Measurements from ENCODE around the gene ADAT3. TPM values are rescaled to one million over a fixed set of nuclear protein-coding genes. Genes with fewer than 3 reads are reported as not detected.

The ADAT3 gene
- total and polyA plus RNA-seq, 4 donors, result 4.0 to 11.9 (median 6.8) TPM

- 66% methylated on average over 18 of the region's 18 CpGs for WGBS, 2 donors
- DNase-seq (no peak), ATAC-seq (ENCODE audit: insufficient read depth, low FRiP score) (no peak)
- no peak overlapping the region for H3K27ac ChIP-seq (ENCODE audit: low read depth in 1 of 2, low read length in 1 of 2)
- peaks cover 0 to under 1% (median 0%) of the 10 kb centered on the region in 4 donors for H3K36me3 ChIP-seq (ENCODE audit: control insufficient read depth in 4 of 4, insufficient read depth in 4 of 4, low read length in 4 of 4)
- no peaks in the 10 kb centered on the region for H3K9me3 ChIP-seq (ENCODE audit: control insufficient read depth in 4 of 4, insufficient read depth in 3 of 4, low read length in 3 of 4)
- no peaks in the 10 kb centered on the region for H3K27me3 ChIP-seq (ENCODE audit: control insufficient read depth in 3 of 3, insufficient read depth in 3 of 3, low read length in 2 of 3)
- H3K4me3 ChIP-seq, result no peak overlapping the region
- peaks cover 2 to 63% (median 46%) of the 10 kb centered on the region in 5 donors for H3K4me1 ChIP-seq (ENCODE audit: control insufficient read depth in 5 of 5, insufficient read depth in 5 of 5, low read length in 5 of 5)
- TF ChIP-seq, protein P1, sequence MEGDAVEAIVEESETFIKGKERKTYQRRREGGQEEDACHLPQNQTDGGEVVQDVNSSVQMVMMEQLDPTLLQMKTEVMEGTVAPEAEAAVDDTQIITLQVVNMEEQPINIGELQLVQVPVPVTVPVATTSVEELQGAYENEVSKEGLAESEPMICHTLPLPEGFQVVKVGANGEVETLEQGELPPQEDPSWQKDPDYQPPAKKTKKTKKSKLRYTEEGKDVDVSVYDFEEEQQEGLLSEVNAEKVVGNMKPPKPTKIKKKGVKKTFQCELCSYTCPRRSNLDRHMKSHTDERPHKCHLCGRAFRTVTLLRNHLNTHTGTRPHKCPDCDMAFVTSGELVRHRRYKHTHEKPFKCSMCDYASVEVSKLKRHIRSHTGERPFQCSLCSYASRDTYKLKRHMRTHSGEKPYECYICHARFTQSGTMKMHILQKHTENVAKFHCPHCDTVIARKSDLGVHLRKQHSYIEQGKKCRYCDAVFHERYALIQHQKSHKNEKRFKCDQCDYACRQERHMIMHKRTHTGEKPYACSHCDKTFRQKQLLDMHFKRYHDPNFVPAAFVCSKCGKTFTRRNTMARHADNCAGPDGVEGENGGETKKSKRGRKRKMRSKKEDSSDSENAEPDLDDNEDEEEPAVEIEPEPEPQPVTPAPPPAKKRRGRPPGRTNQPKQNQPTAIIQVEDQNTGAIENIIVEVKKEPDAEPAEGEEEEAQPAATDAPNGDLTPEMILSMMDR (IDR thresholded peaks at IDR 0.05; ENCODE audit: control extremely low read depth, extremely low read depth), result no peak
- H3K9ac ChIP-seq (ENCODE audit: insufficient read depth in 1 of 2, low read length in 2 of 2), result no peak overlapping the region
Measured at GRCh38 chr19:1859331-1859781, 45.8 kb upstream of the ADAT3 start.

DNA sequence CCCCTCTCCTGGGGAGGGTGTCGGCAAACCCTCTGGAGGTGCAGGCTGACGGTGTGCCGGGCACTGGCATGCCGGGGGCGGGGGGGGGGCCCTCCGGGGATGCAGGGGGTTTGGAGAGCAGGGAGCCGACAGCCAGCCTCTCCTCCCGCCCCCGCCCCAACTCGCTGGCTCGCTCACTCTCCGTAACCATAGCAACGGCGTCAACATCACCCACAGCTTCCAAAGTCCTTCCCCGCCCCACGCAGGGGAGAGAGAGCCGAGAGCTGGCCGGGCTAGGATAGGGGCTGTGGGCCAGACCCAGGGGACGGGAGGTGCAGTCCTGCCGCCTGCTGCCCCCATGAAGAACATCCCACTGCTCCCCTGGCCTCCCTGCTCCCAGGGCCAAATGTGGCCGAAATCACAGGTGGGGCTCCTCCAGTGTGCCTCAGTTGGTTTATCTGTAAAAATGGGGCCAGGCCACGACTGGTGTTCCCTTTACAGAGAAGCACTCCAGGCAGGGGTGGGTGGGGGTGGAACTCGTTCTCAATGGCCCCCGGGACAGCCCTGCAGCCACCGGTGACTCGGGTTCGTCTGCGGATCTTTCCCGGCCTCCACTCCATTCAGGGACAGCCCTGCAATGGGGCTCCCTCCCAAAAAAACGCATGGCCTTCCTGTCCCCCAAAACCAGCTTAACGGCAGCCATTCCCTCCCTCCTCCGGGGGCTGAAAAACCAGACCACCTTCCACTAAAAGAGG lies 45.0 kb upstream of the ADAT3 start:
- no peaks in the 10 kb centered on the region for H3K27me3 ChIP-seq (ENCODE audit: control insufficient read depth in 3 of 3, insufficient read depth in 3 of 3, low read length in 2 of 3)
- TF ChIP-seq, protein P1 (IDR thresholded peaks at IDR 0.05; ENCODE audit: control extremely low read depth, extremely low read depth), result no peak
- no peaks in the 10 kb centered on the region for H3K9me3 ChIP-seq (ENCODE audit: control insufficient read depth in 4 of 4, insufficient read depth in 3 of 4, low read length in 3 of 4)
- no peaks in the 10 kb centered on the region for H3K36me3 ChIP-seq (ENCODE audit: control insufficient read depth in 4 of 4, insufficient read depth in 4 of 4, low read length in 4 of 4)
- ATAC-seq (ENCODE audit: insufficient read depth, low FRiP score) (no peak), DNase-seq (peak; percentile 92 to 94 (median 92))
- 40 to 51% methylated on average over 31 to 32 of the region's 32 CpGs for WGBS, 2 donors
- H3K9ac ChIP-seq (ENCODE audit: insufficient read depth in 1 of 2, low read length in 2 of 2), result no peak overlapping the region
- H3K27ac ChIP-seq (ENCODE audit: low read depth in 1 of 2, low read length in 1 of 2), result no peak overlapping the region
- no peak overlapping the region for H3K4me3 ChIP-seq
- peaks cover 2 to 61% (median 41%) of the 10 kb centered on the region in 5 donors for H3K4me1 ChIP-seq (ENCODE audit: control insufficient read depth in 5 of 5, insufficient read depth in 5 of 5, low read length in 5 of 5)

- DNase-seq, result no peak
- Histone ChIP-seq H3K4me3 (no peak overlapping the region), H3K9me3 (ENCODE audit: control insufficient read depth in 4 of 4, insufficient read depth in 3 of 4, low read length in 3 of 4) (no peaks in the 10 kb centered on the region), H3K27me3 (ENCODE audit: control insufficient read depth in 3 of 3, insufficient read depth in 3 of 3, low read length in 2 of 3) (no peaks in the 10 kb centered on the region), H3K9ac (ENCODE audit: insufficient read depth in 1 of 2, low read length in 2 of 2) (no peak overlapping the region), H3K36me3 (ENCODE audit: control insufficient read depth in 4 of 4, insufficient read depth in 4 of 4, low read length in 4 of 4) (no peaks in the 10 kb centered on the region), H3K4me1 (ENCODE audit: control insufficient read depth in 5 of 5, insufficient read depth in 5 of 5, low read length in 5 of 5) (peaks cover 0 to 54% (median 34%) of the 10 kb centered on the region in 5 donors), H3K27ac (ENCODE audit: low read depth in 1 of 2, low read length in 1 of 2) (no peak overlapping the region)
- TF ChIP-seq, protein P1 (IDR thresholded peaks at IDR 0.05; ENCODE audit: control extremely low read depth, extremely low read depth), result no peak
- no peak for ATAC-seq (ENCODE audit: insufficient read depth, low FRiP score)
- 71 to 75% methylated on average over 27 to 28 of the region's 28 CpGs for WGBS, 2 donors
Measured at GRCh38 chr19:1860821-1861598, 44.2 kb upstream of the ADAT3 start.
